HG02943 (cell line): ENCODE data around the gene CRABP1.

Source experiments
- ATAC-seq: cut with Tn5 transposase; IDR thresholded peaks from one replicate; pipeline ENCODE4 v1.9.1; 2021; ENCODE audit warnings: mild to moderate bottlenecking, low read depth, moderate library complexity; ENCODE audit not compliant: unreplicated experiment

The CRABP1 gene

DNA sequence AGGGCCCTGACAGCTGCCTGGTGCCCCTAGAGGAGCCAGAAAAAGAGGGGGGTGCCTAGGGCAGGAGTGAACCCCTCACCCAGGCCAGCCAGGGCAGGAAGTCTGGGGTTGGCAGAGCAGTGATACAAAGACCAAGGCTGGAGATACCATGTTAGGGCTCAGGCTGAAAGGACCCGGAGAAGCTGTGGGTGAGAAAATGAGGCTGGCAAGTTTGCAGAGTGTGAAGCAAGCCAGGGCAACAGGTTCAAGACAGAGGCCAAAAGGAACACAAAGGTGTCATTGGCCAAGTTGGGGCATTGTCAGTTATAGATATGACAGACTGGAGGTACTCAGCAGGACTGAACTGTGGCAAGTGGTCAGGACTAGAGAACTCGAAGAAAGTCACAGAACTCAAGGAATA, 57.2 kb downstream of the CRABP1 start:
- ATAC-seq, result no peak
